Liver (tissue), 3 donors: Measurements from ENCODE around the gene POLR3A.

Experiments
- CTCF ChIP-seq: fragments of 150-350 bp; IDR thresholded peaks from 2 replicates; pipeline ENCODE4 v1.5.1; 2017; ENCODE audit warnings: improper control_type of control experiment, low read depth, low read length; ENCODE audit not compliant: missing input control
- GABPA ChIP-seq, 2 donors: IDR thresholded peaks in 1 of 2; conservative IDR thresholded peaks in 1 of 2; 2 replicates each; pipeline ENCODE4 v1.6.1; 2016; ENCODE audit warnings: antibody characterized with exemption in 2 of 2, mild to moderate bottlenecking in 1 of 2, moderate library complexity in 1 of 2
- HNF4A ChIP-seq, 2 donors: conservative IDR thresholded peaks; 2 replicates each; pipeline ENCODE4 v1.6.1; 2016; ENCODE audit warnings: antibody characterized with exemption in 2 of 2, mild to moderate bottlenecking in 2 of 2
- HNF4G ChIP-seq: IDR thresholded peaks from 2 replicates; pipeline ENCODE4 v1.6.1; 2016; ENCODE audit warnings: antibody characterized with exemption
- JUND ChIP-seq, 2 donors: IDR thresholded peaks; 2 replicates each; pipeline ENCODE4 v1.6.1; 2016; ENCODE audit warnings: antibody characterized with exemption in 2 of 2
- MAX ChIP-seq: IDR thresholded peaks from 2 replicates; pipeline ENCODE4 v1.6.1; 2016; ENCODE audit warnings: antibody characterized with exemption
- REST ChIP-seq: IDR thresholded peaks from 2 replicates; pipeline ENCODE4 v1.6.1; 2016; ENCODE audit warnings: antibody characterized with exemption, mild to moderate bottlenecking
- SP1 ChIP-seq: IDR thresholded peaks from 2 replicates; pipeline ENCODE4 v1.6.1; 2018; ENCODE audit warnings: antibody characterized with exemption, mild to moderate bottlenecking
- YY1 ChIP-seq: IDR thresholded peaks from 2 replicates; pipeline ENCODE4 v1.6.1; 2016; ENCODE audit warnings: antibody characterized with exemption, mild to moderate bottlenecking
- TF ChIP-seq, protein P1 (sequence below): IDR thresholded peaks from 2 replicates; pipeline ENCODE4 v1.6.1; 2016; ENCODE audit warnings: antibody characterized with exemption
- TF ChIP-seq, protein P2 (sequence below): IDR thresholded peaks from 2 replicates; pipeline ENCODE4 v1.6.1; 2016; ENCODE audit warnings: antibody characterized with exemption
- donor health status: healthy.
- donor health status: healthy.

DNA sequence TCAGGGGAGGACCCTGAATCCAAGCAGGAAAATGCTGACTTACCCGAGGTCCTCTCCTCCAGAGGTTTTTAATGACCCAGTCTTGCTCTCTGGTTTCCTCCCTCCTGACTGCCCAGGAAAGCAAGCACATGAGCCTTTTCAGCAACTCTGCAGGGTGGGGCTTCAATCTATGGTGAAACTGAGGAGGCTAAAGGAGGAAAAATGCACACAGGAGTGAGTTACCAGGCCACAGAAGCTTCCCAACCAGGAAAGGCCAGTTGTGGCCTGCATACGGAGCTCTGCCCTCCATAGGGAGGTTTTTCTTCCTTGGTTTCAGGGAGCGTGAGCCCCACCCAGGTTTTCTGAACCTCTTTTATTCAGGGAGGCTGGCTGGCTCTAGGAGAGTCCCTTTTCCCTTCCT, 88.7 kb downstream of the POLR3A start:
- TF ChIP-seq REST (no peak), CTCF (no peak), HNF4G (no peak), JUND (IDR thresholded peaks at IDR 0.05) (no peak), GABPA (IDR thresholded peaks at IDR 0.05 in 1 of 2, conservative IDR thresholded peaks at IDR 0.05 in 1 of 2) (no peak), SP1 (no peak), YY1 (no peak), HNF4A (conservative IDR thresholded peaks at IDR 0.05) (no peak), MAX (no peak)
- TF ChIP-seq, protein P1, sequence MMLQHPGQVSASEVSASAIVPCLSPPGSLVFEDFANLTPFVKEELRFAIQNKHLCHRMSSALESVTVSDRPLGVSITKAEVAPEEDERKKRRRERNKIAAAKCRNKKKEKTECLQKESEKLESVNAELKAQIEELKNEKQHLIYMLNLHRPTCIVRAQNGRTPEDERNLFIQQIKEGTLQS: no peak
- TF ChIP-seq, protein P2, sequence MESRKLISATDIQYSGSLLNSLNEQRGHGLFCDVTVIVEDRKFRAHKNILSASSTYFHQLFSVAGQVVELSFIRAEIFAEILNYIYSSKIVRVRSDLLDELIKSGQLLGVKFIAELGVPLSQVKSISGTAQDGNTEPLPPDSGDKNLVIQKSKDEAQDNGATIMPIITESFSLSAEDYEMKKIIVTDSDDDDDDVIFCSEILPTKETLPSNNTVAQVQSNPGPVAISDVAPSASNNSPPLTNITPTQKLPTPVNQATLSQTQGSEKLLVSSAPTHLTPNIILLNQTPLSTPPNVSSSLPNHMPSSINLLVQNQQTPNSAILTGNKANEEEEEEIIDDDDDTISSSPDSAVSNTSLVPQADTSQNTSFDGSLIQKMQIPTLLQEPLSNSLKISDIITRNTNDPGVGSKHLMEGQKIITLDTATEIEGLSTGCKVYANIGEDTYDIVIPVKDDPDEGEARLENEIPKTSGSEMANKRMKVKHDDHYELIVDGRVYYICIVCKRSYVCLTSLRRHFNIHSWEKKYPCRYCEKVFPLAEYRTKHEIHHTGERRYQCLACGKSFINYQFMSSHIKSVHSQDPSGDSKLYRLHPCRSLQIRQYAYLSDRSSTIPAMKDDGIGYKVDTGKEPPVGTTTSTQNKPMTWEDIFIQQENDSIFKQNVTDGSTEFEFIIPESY: no peak
